ENCODE results near the gene TTLL8.

DNA sequence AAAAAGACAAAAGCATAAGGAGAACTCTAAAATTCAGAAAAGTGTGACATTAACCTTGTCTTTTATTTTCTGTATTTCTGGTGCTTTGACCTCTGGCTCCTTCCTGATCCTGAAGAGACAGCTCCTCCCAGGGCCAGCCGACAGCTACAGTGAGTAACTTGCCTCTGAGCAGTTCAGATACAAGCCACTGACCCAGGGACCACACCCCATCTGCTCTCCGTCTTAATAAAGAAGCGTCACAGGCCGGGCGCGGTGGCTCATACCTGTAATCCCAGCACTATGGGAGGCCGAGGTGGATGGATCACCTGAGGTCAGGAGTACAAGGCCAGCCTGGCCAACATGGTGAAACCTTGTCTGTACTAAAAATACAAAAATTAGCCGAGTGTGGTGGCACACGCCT, 20.7 kb upstream of the TTLL8 start:
- TF ChIP-seq CTCF (IDR thresholded peaks at IDR 0.05; ENCODE audit: poor library complexity, severe bottlenecking) (no peak), POLR2AphosphoS5 (IDR thresholded peaks at IDR 0.05) (no peak), SMC3 (conservative IDR thresholded peaks at IDR 0.05; ENCODE audit: poor library complexity) (no peak), EZH2 (IDR thresholded peaks at IDR 0.05; ENCODE audit: borderline replicate concordance, insufficient read depth, low read length, poor library complexity, severe bottlenecking) (no peak), RAD21 (conservative IDR thresholded peaks at IDR 0.05) (no peak)
